ENCODE measurements around the gene PIEZO2. TPM values are rescaled to one million over a fixed set of nuclear protein-coding genes. Genes with fewer than 3 reads are reported as not detected.

PIEZO2 gene
- total RNA-seq, 6 experiments from 2014 or later = not detected

DNA sequence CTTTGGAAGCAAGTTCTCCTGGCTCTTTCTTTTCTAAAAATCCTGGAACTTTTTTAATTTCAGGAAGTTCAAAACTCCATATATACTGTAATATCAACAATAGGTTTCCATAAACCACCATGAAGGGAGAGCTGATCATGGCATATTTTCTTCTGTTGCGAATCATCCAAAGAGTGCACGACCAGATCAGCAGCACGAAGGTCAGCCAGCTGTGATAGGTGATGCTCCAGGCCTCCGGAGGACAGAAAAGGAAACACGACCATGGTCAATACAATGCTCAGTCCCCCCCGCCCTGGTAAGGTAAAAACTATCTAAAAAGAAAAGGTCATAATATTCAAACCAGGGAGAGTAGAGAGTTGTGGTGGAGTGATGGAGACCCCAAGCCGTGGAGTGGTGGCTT lies 354.6 kb downstream of the PIEZO2 start:
- Mint-ChIP-seq H3K9me3 (no peaks in the 10 kb centered on the region), H3K36me3 (ENCODE audit: low read depth) (no peaks in the 10 kb centered on the region), H3K4me1 (ENCODE audit: low read depth) (no peaks in the 10 kb centered on the region), H3K27ac (no peak overlapping the region), H3K27me3 (ENCODE audit: insufficient read depth) (peaks cover 3% of the 10 kb centered on the region; the same call in 1 of the 2 replicates), H3K4me3 (no peak overlapping the region)
- TF ChIP-seq, protein P1, sequence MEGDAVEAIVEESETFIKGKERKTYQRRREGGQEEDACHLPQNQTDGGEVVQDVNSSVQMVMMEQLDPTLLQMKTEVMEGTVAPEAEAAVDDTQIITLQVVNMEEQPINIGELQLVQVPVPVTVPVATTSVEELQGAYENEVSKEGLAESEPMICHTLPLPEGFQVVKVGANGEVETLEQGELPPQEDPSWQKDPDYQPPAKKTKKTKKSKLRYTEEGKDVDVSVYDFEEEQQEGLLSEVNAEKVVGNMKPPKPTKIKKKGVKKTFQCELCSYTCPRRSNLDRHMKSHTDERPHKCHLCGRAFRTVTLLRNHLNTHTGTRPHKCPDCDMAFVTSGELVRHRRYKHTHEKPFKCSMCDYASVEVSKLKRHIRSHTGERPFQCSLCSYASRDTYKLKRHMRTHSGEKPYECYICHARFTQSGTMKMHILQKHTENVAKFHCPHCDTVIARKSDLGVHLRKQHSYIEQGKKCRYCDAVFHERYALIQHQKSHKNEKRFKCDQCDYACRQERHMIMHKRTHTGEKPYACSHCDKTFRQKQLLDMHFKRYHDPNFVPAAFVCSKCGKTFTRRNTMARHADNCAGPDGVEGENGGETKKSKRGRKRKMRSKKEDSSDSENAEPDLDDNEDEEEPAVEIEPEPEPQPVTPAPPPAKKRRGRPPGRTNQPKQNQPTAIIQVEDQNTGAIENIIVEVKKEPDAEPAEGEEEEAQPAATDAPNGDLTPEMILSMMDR (IDR thresholded peaks at IDR 0.05) = no peak
- DNase-seq = no peak

DNA sequence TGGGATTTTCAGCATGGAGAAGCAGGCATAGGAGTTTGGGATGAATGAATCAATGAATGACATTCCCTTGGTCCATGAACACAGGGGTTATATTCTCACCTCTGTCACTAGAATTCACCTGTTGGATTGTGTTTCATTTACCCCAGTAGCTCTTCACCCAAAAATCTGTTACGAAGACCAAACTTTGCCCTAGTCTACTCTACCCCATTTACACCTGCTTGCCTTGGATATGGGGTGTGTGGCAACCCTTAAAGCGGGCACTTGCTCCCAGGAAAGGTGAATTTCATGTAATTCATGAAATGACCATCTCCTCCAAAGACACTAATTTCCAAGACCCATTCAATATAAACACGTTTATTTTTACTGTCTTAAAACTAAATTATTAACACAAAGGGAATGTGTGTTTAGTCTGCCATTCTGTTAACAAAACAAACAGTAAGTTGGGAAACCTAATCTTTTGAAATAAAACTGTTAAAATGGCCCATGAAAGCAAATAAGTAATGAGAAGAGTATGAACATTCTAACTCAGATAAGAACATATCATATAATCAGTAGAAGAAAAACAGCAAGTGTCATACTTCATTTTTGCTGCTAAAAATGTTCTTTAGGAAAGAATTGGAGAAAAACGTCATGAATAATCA lies 355.5 kb downstream of the PIEZO2 start:
- Mint-ChIP-seq H3K9me3 (no peaks in the 10 kb centered on the region), H3K4me3 (no peak overlapping the region), H3K27ac (no peak overlapping the region), H3K4me1 (ENCODE audit: low read depth) (no peaks in the 10 kb centered on the region), H3K36me3 (ENCODE audit: low read depth) (no peaks in the 10 kb centered on the region), H3K27me3 (ENCODE audit: insufficient read depth) (peaks cover 3% of the 10 kb centered on the region; the same call in 1 of the 2 replicates)
- no peak for DNase-seq
- TF ChIP-seq, protein P1 (IDR thresholded peaks at IDR 0.05) = no peak

DNA sequence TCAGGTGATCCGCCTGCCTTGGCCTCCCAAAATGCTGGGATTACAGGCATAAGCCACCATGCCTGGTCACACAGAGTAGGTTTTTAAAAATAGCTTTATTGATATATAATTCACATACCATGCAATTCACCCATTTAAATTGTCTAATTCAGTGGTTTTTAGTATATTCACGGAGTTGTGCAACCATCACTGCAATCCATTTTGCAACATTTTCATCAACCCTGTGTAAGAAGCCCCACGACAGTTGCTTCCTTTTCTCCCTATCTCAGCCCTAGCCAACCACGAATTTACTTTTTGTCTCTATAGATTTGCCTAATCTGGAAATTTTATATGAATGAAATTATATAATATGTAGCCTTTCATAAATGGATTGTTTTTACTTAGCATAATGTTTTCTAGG lies 357.2 kb downstream of the PIEZO2 start:
- no peak overlapping the region for H3K27ac Mint-ChIP-seq
- no peaks in the 10 kb centered on the region for H3K9me3 Mint-ChIP-seq
- H3K27me3 Mint-ChIP-seq (ENCODE audit: insufficient read depth) = peaks cover 5% of the 10 kb centered on the region; the same call in 1 of the 2 replicates
- no peak overlapping the region for H3K4me3 Mint-ChIP-seq
- TF ChIP-seq, protein P1 (IDR thresholded peaks at IDR 0.05) = no peak
- no peaks in the 10 kb centered on the region for H3K36me3 Mint-ChIP-seq (ENCODE audit: low read depth)
- no peak for DNase-seq
- no peaks in the 10 kb centered on the region for H3K4me1 Mint-ChIP-seq (ENCODE audit: low read depth)

- H3K4me1 Mint-ChIP-seq (ENCODE audit: low read depth) = no peaks in the 10 kb centered on the region
- TF ChIP-seq, protein P1 (IDR thresholded peaks at IDR 0.05) = no peak
- no peaks in the 10 kb centered on the region for H3K9me3 Mint-ChIP-seq
- H3K27ac Mint-ChIP-seq = no peak overlapping the region
- no peak overlapping the region for H3K4me3 Mint-ChIP-seq
- H3K27me3 Mint-ChIP-seq (ENCODE audit: insufficient read depth) = peaks cover 5% of the 10 kb centered on the region; the same call in 1 of the 2 replicates
- H3K36me3 Mint-ChIP-seq (ENCODE audit: low read depth) = no peaks in the 10 kb centered on the region
- DNase-seq = no peak
Observed at GRCh38 chr18:10791169-10791831, 358.1 kb downstream of the PIEZO2 start.

GRCh38 chr18:10789180-10789579 lies 360.2 kb downstream of the PIEZO2 start:
- DNase-seq = no peak
- Mint-ChIP-seq H3K4me3 (no peak overlapping the region), H3K36me3 (ENCODE audit: low read depth) (no peaks in the 10 kb centered on the region), H3K27ac (no peak overlapping the region), H3K4me1 (ENCODE audit: low read depth) (no peaks in the 10 kb centered on the region), H3K9me3 (no peaks in the 10 kb centered on the region), H3K27me3 (ENCODE audit: insufficient read depth) (peaks cover 5% of the 10 kb centered on the region; the same call in 1 of the 2 replicates)
- TF ChIP-seq, protein P1 (IDR thresholded peaks at IDR 0.05) = no peak

Data from HFFc6 (cell line).